Epithelial cell of proximal tubule (primary cell): ENCODE data around the gene YJU2. TPM values are rescaled to one million over a fixed set of nuclear protein-coding genes. Genes with fewer than 3 reads are reported as not detected.

Experiments used
- DNase-seq: peaks from one replicate; pipeline ENCODE4 v3.0.0-alpha.2; 2011; ENCODE audit warnings: low read depth
- H3K4me3 ChIP-seq: 2 replicates; pipeline ENCODE4 v1.5.1; 2011; ENCODE audit warnings: low read depth, mild to moderate bottlenecking, low read length
- CTCF ChIP-seq: conservative IDR thresholded peaks from 2 replicates; pipeline ENCODE4 v1.5.1; 2012; ENCODE audit warnings: low read depth, mild to moderate bottlenecking, low read length
- total RNA-seq: library from RNA; depleted of rRNA; stranded (reverse); fragments of >200 nt; gene quantifications from 2 replicates; pipeline ENCODE4 v1.2.3, GENCODE V29; 2015

YJU2 gene
- total RNA-seq, 1 donor from 2014 or later, result 34.3 TPM

GRCh38 chr19:4303819-4304537 is 57.1 kb downstream of the YJU2 start:
- DNase-seq, result no peak
- no peak for TF ChIP-seq CTCF
- no peak overlapping the region for H3K4me3 ChIP-seq

DNA sequence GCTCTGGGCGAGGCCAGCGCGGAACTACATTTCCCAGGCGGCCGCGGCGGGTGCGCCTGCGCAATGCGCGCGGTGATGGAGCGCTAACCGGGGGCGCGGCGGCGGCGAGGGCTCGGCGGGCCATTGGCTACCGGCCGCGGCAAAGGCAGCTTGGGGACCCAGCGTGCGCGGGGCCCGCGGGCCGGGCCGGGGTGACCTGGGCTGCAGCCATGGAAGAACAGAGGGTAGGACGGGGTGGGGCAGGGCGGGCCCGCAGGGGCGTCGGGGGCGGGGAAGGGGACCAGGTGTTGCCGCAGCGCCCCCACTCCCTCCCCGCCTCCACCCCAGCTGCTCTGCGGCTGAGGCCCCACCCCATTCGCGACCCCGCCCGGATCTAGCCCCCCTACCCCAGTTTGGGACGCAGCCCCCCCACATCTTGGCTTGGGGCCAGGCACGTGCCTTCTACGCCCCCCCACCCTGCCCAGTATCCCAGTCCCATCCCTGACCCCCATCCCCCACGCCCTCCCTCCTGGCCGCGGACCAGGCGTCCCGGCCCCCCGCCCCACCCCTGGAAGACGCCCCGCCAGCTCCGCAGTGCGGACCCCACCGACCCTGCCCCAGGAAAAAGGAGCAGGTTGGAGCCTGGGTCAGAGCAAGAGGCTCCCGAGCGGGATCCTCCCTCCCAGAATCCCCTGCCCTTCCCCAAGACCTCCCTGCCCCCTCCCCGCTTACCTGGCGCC is 57.8 kb downstream of the YJU2 start, which contains the start of gene FSD1:
Gene FSD1, plus strand, starts transcription at position 61 of the 719 bp plus-strand sequence. Its CDS starts 149 bp downstream, at position 210.
- TF ChIP-seq CTCF, result no peak
- no peak within 1 kb of the TSS for H3K4me3 ChIP-seq
- DNase-seq, result no peak

- DNase-seq, result no peak
- no peak for TF ChIP-seq CTCF
- no peak overlapping the region for H3K4me3 ChIP-seq
These were observed 58.4 kb downstream of the YJU2 start for GRCh38 chr19:4305257-4305612.

DNA sequence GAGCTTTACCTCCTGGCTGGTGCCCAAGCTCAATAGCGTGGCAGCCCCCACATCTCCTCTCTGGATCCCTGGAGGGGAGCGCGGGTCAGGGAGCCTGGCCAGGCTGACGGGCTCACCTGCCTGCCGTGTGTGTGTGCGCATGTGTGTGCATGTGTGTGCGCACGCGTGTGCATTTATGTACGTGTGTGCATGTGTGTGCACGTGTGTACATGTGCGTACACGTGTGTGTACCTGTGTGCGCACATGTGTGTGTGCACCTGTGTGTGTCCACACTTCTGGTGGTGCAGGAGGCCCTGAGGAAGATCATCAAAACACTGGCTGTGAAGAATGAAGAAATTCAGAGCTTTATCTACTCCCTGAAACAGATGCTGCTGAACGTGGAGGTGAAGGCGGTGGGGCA is 58.8 kb downstream of the YJU2 start:
- no peak for DNase-seq
- no peak overlapping the region for H3K4me3 ChIP-seq
- no peak for TF ChIP-seq CTCF

- TF ChIP-seq CTCF, result no peak
- no peak for DNase-seq
- no peak overlapping the region for H3K4me3 ChIP-seq
These were observed 63.6 kb downstream of the YJU2 start for GRCh38 chr19:4310247-4311121.

DNA sequence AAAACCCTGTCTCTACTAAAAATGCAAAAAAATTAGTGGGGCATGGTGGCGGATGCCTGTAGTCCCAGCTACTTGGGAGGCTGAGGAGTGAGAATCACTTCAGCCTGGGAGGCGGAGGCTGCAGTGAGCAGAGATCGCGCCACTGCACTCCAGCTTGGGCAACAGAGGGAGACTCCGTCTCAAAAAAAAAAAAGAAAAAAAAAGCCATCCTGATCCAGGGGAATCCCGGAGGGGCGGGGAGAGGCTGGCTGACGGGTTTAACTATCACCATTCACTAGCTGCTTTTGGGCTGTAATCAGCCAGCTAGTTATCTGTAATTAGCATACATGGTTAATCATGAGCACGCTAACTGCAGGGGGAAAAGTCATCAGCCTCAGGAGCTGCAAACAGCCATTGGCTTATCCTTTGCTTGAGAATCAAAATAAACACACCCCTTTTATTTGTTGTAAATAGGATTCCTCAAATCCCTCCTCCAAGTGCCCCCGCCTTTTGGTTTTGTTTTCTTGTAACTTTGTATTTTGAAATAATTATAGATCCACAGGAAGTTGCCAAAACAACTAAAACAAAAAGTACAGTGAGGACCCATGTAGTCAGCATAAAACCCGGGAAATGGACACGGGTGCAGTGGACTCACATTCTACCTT is 67.1 kb downstream of the YJU2 start:
- H3K4me3 ChIP-seq, result no peak overlapping the region
- no peak for TF ChIP-seq CTCF
- DNase-seq, result no peak
